A673 (cell line): Measurements from ENCODE around the gene SELENON.

Experiments used
- EZH2 ChIP-seq: fragments of 200-600 bp; sonication (generic); IDR thresholded peaks from 2 replicates; pipeline ENCODE4 v1.6.1; 2017; ENCODE audit warnings: borderline replicate concordance, low read depth, mild to moderate bottlenecking, mixed read lengths, antibody characterized with exemption, low read length; ENCODE audit not compliant: poor library complexity, severe bottlenecking
- TF ChIP-seq, protein P1 (sequence below): fragments of 300-800, 200-600 bp; sonication (generic); conservative IDR thresholded peaks from 2 replicates; pipeline ENCODE4 v1.5.1; 2017; ENCODE audit warnings: low read depth, mild to moderate bottlenecking, antibody characterized with exemption, low read length, moderate library complexity, mixed read lengths

GRCh38 chr1:25858906-25859789, 59.2 kb downstream of the SELENON start, which contains the start of gene AUNIP:
- no peak for TF ChIP-seq EZH2
- TF ChIP-seq, protein P1, sequence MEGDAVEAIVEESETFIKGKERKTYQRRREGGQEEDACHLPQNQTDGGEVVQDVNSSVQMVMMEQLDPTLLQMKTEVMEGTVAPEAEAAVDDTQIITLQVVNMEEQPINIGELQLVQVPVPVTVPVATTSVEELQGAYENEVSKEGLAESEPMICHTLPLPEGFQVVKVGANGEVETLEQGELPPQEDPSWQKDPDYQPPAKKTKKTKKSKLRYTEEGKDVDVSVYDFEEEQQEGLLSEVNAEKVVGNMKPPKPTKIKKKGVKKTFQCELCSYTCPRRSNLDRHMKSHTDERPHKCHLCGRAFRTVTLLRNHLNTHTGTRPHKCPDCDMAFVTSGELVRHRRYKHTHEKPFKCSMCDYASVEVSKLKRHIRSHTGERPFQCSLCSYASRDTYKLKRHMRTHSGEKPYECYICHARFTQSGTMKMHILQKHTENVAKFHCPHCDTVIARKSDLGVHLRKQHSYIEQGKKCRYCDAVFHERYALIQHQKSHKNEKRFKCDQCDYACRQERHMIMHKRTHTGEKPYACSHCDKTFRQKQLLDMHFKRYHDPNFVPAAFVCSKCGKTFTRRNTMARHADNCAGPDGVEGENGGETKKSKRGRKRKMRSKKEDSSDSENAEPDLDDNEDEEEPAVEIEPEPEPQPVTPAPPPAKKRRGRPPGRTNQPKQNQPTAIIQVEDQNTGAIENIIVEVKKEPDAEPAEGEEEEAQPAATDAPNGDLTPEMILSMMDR, result no peak
